Mucosa of rectum (tissue), 2 donors: ENCODE results near the gene NRP1.

Experiments
- H3K27ac ChIP-seq, 2 donors: one replicate each; pipeline ENCODE4 v1.7.0; 2013; ENCODE audit warnings: inconsistent platforms in 2 of 2, low read depth in 2 of 2, low read length in 2 of 2
- H3K27me3 ChIP-seq, 2 donors: one replicate each; pipeline ENCODE4 v1.7.0; 2013; ENCODE audit warnings: low read length in 2 of 2; ENCODE audit not compliant: control insufficient read depth in 2 of 2, insufficient read depth in 2 of 2
- H3K36me3 ChIP-seq, 2 donors: one replicate each; pipeline ENCODE4 v1.7.0; 2013; ENCODE audit warnings: low read length in 2 of 2; ENCODE audit not compliant: control insufficient read depth in 2 of 2, insufficient read depth in 2 of 2
- H3K4me1 ChIP-seq, 2 donors: one replicate each; pipeline ENCODE4 v1.7.0; 2013; ENCODE audit warnings: low read length in 2 of 2, mild to moderate bottlenecking in 1 of 2; ENCODE audit not compliant: control insufficient read depth in 2 of 2, insufficient read depth in 2 of 2
- H3K4me3 ChIP-seq, 2 donors: one replicate each; pipeline ENCODE4 v1.7.0; 2013; ENCODE audit warnings: low read length in 2 of 2
- H3K9ac ChIP-seq, 2 donors: one replicate each; pipeline ENCODE4 v1.7.0; 2013; ENCODE audit warnings: low read length in 2 of 2, low read depth in 1 of 2, mild to moderate bottlenecking in 1 of 2
- H3K9me3 ChIP-seq, 2 donors: one replicate each; pipeline ENCODE4 v1.7.0; 2013; ENCODE audit warnings: low read length in 2 of 2; ENCODE audit not compliant: control insufficient read depth in 2 of 2
- donor health status: healthy.
- donor health status: Normal muscosa, but diverticular disease.

NRP1 gene

GRCh38 chr10:33193057-33193700 lies 141.3 kb downstream of the NRP1 start:
- H3K4me1 ChIP-seq, result peaks cover 5 to 13% of the 10 kb centered on the region in 2 donors
- no peak overlapping the region for H3K4me3 ChIP-seq
- H3K36me3 ChIP-seq, result no peaks in the 10 kb centered on the region
- H3K27ac ChIP-seq, result no peak overlapping the region
- H3K9me3 ChIP-seq, result no peaks in the 10 kb centered on the region
- no peak overlapping the region for H3K9ac ChIP-seq
- no peaks in the 10 kb centered on the region for H3K27me3 ChIP-seq

- no peaks in the 10 kb centered on the region for H3K27me3 ChIP-seq
- no peak overlapping the region for H3K9ac ChIP-seq
- H3K4me3 ChIP-seq, result no peak overlapping the region
- no peaks in the 10 kb centered on the region for H3K36me3 ChIP-seq
- no peaks in the 10 kb centered on the region for H3K9me3 ChIP-seq
- peaks cover 5 to 10% of the 10 kb centered on the region in 2 donors for H3K4me1 ChIP-seq
- no peak overlapping the region for H3K27ac ChIP-seq
These were observed 142.3 kb downstream of the NRP1 start for GRCh38 chr10:33192190-33192589.

- Histone ChIP-seq H3K27me3 (no peaks in the 10 kb centered on the region), H3K9me3 (no peaks in the 10 kb centered on the region), H3K9ac (no peak overlapping the region), H3K27ac (no peak overlapping the region), H3K4me1 (peaks cover 5% of the 10 kb centered on the region in 2 donors), H3K4me3 (no peak overlapping the region), H3K36me3 (no peaks in the 10 kb centered on the region)
These were observed 144.1 kb downstream of the NRP1 start for GRCh38 chr10:33190406-33190805.

GRCh38 chr10:33189808-33190207 lies 144.7 kb downstream of the NRP1 start:
- Histone ChIP-seq H3K4me3 (no peak overlapping the region), H3K9me3 (no peaks in the 10 kb centered on the region), H3K9ac (no peak overlapping the region), H3K27ac (no peak overlapping the region), H3K36me3 (no peaks in the 10 kb centered on the region), H3K4me1 (peaks cover 5% of the 10 kb centered on the region in 2 donors), H3K27me3 (no peaks in the 10 kb centered on the region)

- Histone ChIP-seq H3K9me3 (no peaks in the 10 kb centered on the region), H3K36me3 (no peaks in the 10 kb centered on the region), H3K27me3 (no peaks in the 10 kb centered on the region), H3K9ac (no peak overlapping the region), H3K4me3 (no peak overlapping the region), H3K4me1 (peaks cover 5% of the 10 kb centered on the region in 2 donors), H3K27ac (no peak overlapping the region)
These were observed 145.1 kb downstream of the NRP1 start for GRCh38 chr10:33189363-33189762.

- no peaks in the 10 kb centered on the region for H3K36me3 ChIP-seq
- no peak overlapping the region for H3K4me3 ChIP-seq
- H3K9me3 ChIP-seq, result no peaks in the 10 kb centered on the region
- H3K4me1 ChIP-seq, result no peaks in the 10 kb centered on the region
- H3K27ac ChIP-seq, result no peak overlapping the region
- no peaks in the 10 kb centered on the region for H3K27me3 ChIP-seq
- no peak overlapping the region for H3K9ac ChIP-seq
These were observed 147.0 kb downstream of the NRP1 start for GRCh38 chr10:33187427-33187999.

- H3K36me3 ChIP-seq, result peaks cover 0 to 5% of the 10 kb centered on the region in 2 donors
- H3K27ac ChIP-seq, result no peak overlapping the region
- no peak overlapping the region for H3K4me3 ChIP-seq
- H3K27me3 ChIP-seq, result no peaks in the 10 kb centered on the region
- H3K4me1 ChIP-seq, result no peaks in the 10 kb centered on the region
- H3K9me3 ChIP-seq, result no peaks in the 10 kb centered on the region
- H3K9ac ChIP-seq, result no peak overlapping the region
These were observed 148.3 kb downstream of the NRP1 start for GRCh38 chr10:33186150-33186549.

- no peak overlapping the region for H3K27ac ChIP-seq
- no peak overlapping the region for H3K4me3 ChIP-seq
- no peaks in the 10 kb centered on the region for H3K27me3 ChIP-seq
- no peak overlapping the region for H3K9ac ChIP-seq
- H3K9me3 ChIP-seq, result no peaks in the 10 kb centered on the region
- H3K4me1 ChIP-seq, result no peaks in the 10 kb centered on the region
- H3K36me3 ChIP-seq, result peaks cover 0 to 5% of the 10 kb centered on the region in 2 donors
These were observed 150.8 kb downstream of the NRP1 start for GRCh38 chr10:33183655-33184054.

- no peaks in the 10 kb centered on the region for H3K27me3 ChIP-seq
- no peaks in the 10 kb centered on the region for H3K9me3 ChIP-seq
- no peak overlapping the region for H3K9ac ChIP-seq
- H3K27ac ChIP-seq, result no peak overlapping the region
- H3K36me3 ChIP-seq, result peaks cover 0 to 5% of the 10 kb centered on the region in 2 donors
- H3K4me3 ChIP-seq, result no peak overlapping the region
- no peaks in the 10 kb centered on the region for H3K4me1 ChIP-seq
These were observed 153.5 kb downstream of the NRP1 start for GRCh38 chr10:33180921-33181320.

GRCh38 chr10:33180390-33180789 lies 154.1 kb downstream of the NRP1 start:
- H3K36me3 ChIP-seq, result peaks cover 0 to 5% of the 10 kb centered on the region in 2 donors
- H3K27ac ChIP-seq, result no peak overlapping the region
- no peaks in the 10 kb centered on the region for H3K27me3 ChIP-seq

More at GRCh38 chr10:33180390-33180789, 154.1 kb downstream of the NRP1 start:
- Histone ChIP-seq H3K4me1 (no peaks in the 10 kb centered on the region), H3K4me3 (no peak overlapping the region), H3K9ac (no peak overlapping the region), H3K9me3 (no peaks in the 10 kb centered on the region)
